NCI-H226 (cell line): ENCODE measurements around the gene PYHIN1.
"Not testable (repeated sequence)": the region's sequence is repeated elsewhere in the genome, so short reads cannot be mapped to it uniquely, and the experiment has no call there.

Source experiments
- DNase-seq: peaks from one replicate; pipeline ENCODE4 v3.0.0-alpha.2; 2015

Gene PYHIN1

DNA sequence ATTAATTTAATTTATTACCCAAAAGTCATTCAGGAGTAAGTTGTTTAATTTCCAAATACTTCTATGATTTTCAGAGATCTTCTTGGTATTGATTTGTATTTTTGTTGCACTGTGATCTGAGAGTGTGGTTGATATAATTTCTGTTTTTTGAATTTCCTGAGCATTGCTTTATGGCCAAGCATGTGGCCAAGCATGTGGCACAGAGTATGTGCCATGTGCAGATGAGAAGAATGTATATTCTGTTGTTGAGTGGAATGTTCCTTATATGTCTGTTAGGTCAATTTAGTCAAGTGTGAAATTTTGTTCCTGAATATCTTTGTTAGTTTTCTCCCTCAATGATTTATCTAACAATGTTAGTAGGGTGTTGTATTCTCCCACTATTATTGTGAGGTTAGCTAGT is 53.0 kb downstream of the PYHIN1 start:
- DNase-seq, result no peak

DNA sequence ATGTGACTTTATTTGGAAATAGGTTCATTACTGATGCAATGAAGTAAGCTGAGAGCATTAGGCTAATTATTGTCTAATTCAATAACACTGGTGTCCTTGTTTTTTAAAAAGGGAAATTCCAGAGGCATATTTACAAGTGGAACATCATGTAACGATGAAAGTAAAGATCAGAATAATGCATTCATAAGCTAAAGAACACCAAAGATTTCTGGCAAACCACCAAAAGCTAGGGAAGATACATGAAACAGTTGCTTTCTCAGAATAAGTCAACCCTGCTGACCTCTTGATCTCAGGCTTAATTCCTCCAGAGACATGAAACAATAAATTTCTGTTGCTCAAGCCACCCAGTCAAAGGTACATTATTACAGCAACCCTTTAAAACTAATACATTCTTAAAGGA is 58.1 kb downstream of the PYHIN1 start:
- no peak for DNase-seq

DNA sequence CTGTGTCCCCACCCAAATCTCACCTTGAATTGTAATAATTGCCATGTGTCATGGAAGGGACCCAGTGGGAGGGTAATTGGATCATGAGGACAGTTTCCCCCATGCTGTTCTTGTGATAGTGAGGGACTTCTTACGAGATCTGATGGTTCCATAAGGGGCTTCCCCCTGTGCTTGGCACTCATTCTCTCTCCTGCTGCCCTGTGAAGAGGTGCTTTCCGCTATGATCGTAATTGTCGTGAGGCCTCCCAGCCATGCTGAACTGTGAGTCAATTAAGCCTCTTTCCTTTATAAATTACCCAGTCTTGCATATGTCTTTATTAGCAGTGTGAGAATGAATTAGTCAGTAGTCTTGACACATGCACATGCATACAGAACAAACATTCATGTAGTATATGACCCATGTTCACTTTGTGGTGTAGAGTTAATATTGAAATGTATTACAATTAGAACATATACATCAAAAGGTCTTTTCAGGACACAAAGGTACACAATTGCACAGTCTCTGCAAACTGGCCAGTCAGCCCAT is 61.5 kb downstream of the PYHIN1 start:
- DNase-seq, result no peak

DNA sequence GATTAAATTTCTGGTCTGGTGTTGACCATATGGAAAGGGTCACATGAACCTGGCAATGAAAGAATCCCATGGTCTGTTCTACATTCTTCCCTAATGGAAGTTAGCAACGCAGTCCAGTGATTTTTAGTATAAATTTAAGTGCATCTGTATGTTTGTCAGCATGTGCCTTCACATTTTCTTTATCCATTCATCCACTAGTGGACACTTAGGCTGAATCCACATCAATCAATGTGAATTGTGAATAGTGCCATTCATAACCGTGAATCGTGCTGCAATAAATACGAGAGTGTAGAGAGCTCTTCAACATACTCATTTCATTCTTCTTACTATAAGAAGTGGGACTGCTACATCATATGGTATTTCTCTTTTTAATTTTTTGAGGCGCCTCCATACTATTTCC is 65.6 kb downstream of the PYHIN1 start:
- DNase-seq, result no peak

DNA sequence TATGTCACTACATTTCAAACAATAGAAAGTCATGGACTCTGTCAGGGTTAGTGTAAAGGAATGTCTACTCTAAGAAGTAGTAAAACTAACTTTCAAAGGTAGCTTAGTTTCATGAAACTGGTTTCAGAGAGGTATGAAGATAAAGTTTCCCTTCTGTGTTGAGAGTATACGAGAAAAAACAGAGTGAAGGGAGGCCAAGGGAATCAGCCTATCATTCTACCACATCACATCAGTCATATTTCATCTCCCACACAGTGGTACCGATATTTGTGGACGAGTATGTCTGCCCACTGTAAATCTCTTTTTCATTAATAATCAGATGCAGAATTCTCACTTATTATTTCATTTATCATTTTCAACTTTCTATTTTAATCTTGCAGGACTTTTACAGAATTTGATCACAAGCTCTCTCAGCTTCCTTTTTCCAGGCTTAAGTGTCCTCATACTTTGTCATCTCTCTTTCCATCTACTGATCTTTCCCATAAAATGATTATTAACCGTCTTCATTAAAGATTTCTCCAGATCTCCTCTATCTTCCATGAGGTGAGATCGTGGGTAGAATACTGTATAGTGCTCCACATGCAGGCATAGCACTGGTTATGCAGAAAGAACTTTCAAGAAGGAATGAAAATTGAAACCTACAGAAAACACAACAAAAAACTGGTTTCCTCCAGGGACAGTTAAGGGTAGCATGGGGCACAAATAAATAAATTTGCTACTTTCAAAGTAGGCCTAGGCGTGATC is 66.9 kb downstream of the PYHIN1 start:
- DNase-seq, result no peak

DNA sequence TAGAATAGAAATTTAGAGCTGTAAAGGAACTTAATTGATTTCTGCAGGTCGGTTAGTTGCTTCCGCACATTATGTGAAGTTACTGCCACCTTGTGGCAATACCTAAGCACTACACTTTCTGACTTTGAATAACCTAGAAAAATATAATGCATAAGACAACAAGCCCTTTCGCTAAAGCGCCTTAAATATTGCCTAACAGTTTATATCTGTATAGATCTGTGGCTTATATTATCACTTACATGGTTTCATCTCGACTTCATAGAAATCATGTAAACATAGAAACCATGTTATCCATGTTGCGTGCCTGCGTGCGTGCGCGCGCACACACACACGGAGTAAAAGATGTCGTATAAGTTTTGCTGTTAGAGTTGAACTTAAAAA is 67.4 kb downstream of the PYHIN1 start:
- DNase-seq, result no peak

DNA sequence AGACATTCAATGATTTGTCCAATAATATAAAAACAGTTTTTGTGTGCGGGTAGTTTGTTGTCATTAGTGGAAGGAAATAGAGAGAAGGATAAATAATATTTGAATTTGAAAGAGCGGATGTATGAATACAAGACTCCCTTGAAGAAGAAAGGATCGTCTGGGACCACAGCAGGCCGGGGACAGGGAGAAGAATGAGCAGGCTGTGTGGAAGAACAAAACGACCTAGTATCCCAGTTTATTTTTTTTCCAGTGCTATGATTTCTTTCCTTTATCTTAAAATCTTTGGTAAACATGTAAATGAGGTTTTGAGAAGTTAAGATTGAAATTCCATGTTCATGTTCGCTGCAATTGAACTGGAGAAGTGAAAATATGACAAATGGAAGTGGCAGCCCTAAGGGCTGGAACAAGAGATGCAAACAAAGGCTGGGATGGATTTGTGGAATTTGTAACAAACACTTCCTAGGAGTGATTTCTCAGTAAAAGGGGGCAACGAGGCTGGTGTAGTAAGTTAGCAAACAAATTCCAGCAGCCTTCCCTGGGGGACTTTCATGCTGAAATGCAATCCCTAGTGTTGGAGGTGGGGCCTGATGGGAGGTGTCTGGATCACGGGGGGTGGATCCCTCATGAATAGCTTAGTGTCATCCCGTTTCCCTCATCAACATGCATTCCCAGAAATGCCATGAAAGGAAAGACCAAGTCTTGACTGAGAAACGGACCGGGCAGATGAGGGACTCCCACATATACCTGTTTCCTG is 68.1 kb downstream of the PYHIN1 start:
- DNase-seq, result peak; percentile 76

DNA sequence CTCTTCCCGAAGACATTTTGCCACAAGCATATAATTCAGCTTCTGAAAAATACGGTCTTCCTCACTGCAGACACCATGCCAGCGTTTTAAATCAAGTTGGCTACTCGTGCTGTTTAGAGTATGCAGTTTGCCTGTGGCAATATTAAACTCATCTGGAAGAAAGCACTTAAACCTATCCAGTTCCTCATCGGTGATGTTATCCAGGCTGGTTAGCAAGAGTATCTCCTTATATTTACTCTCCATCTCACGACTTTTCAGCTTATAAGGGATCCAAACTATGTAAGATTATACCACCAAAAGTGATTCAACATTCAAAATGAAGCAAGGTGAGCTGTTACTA is 68.7 kb downstream of the PYHIN1 start:
- DNase-seq, result no peak

DNA sequence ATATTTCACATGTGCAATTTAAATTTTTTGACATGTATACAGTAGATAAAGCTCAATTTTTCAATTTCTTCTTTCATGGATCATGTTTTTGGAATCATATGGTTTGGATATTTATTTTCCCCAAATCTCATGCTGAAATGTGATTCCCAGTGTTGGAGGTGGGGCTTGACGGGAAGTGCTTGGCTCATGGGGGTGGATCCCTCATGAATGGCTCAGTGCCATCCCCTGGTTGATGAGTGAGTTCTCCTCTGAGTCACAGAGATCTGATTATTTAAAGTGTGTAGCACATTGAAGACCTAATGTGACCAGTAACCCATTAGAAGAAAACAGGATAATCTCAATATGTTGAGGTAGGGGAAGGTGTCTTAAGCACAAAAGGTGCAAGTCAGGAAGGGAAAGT is 69.3 kb downstream of the PYHIN1 start:
- peak; percentile 81 for DNase-seq

DNA sequence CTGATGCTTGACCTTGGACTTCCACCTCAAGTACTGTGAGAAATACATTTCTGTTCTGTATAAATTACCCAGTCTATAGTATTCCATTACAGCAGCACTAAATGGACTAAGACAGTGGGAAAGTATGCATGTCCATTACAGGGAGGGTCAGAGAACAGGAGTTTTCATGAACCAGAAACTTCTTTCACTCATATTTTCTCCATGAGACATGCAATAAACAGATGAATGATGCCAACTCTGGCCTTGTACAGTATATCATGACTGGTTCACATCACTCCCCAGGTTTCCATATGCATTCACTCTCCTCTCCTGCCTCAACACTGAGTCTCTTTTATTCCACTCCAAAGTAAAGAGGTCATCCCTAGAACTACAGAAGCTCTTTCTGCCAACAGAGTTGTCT is 73.8 kb downstream of the PYHIN1 start:
- no peak for DNase-seq

DNA sequence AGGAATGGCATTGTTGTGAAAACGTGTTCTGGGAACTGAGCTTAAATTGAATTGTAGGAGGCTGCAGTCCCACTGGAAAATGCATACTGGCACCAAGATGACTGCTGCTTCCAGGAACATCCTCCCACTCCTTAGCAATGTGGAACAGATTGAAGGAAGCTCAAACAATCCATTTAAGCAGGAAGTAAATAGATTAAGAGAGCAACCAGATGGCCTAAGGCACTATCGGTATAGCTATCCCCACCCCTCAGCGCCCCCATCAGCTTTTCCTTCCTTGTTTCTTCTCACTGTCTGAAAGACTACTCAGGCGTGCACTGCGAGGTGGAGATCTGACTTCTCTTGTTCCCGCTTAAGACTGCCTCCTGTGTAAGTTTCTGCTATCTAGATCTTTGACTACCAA is 74.3 kb downstream of the PYHIN1 start:
- no peak for DNase-seq

DNA sequence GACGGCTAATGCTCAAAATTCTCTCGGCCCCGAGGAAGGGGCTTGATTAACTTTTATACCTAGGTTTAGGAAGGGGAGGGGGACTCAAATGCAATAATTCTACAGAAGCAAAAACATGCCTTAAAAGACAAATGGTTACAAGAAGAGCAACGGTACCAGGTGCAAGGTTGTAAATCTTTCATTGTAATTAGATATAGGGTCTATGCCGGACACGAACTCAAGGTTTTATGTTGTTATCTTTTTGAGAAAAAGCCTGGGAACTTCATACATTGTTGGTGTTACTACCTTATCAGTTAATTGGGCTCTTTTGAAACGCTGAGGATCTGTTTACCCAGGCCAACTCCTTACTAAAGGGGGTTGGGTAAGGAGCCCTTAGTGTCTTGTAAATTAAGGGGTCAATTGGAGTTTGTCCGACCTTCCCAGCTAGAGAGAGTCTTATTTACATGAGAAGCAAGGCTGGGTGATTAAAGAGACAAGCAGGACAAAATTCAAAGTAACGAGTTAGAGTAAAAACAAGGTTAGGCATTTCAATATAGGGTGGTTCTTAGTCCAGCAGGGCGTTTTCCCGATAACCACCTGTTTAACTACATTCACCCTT is 75.0 kb downstream of the PYHIN1 start:
- not testable (repeated sequence) for DNase-seq

DNA sequence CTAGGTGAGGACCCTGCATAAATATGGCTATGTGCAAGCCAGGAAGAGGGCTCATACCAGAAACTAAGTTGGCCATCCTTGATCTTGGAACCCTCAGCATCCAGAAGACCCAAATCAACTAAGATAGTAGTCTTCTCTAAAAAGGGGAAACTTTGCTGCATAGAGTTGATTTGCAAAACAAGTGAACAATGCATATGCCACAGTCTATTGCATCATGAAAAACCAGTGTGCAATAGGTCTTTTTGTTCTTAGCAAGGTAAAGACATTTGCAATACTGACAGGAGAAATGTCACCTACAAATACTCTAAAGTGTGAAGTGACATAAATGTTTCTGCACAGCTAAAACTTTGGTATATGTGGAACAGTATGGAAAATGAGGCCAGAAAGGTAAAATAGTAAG is 76.4 kb downstream of the PYHIN1 start:
- DNase-seq, result no peak

DNA sequence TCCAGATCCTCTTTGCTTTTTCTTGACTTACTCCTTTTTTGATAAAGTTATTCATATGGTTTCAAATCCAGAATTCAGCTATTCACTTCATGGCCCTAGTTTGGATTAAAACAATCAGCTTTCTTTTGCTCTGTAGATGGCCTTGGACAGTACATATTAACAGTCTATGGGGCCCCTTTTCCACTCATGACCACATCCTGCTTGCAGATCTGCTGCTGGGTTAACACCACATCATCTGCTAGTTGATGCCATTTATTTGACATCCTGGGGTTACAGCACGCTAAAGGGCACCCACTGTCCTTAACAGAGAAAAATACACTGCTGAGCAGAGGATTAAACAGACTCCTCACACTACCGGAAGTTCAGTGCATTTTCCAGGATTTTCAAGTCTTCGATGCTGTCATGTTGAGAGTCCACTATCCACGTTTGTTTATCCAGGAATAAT is 77.4 kb downstream of the PYHIN1 start:
- no peak for DNase-seq

DNA sequence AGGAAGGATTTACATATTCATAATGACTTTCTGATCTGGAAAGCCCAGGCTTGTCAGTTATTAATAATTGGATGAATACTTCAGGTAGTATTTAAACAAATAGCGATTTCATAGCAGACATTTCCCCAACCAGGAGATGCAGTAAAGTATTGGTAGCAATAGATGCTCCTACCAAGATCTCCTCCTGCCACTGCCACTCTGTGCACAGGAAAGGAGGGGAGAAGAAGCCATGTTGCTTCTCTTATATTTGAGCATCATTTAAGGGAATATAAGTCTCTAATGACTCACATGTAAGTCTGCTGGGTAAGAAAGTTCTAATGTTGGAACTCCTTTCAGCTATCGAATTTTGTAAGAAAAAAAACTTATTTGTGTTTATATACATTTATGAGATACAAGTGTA is 77.9 kb downstream of the PYHIN1 start:
- no peak for DNase-seq

DNA sequence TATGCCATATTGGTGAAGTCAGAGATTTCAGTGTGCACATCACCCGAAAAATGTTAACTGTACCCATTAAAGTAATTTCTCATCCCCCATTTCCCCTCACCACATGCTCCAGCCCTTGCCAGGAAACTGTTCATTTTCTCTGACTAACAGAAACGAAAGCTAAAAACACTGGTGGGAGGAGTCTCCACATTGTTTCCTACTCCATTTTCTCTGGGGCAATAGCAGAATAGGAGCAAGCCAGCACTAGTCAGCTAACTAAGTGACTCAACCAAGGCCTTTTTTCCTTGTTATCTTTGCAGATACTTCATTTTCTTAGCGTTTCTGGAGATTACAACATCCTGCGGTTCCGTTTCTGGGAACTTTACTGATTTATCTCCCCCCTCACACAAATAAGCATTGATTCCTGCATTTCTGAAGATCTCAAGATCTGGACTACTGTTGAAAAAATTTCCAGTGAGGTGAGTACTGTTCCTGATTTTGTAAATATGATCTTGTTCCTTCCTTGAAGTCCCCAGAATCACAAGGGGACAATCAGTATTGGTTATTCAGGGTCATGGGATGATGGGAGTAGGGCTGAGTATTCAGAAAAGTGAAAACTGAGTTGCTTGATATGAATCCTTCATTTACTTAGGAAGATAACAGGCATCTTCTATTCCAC is 78.5 kb downstream of the PYHIN1 start, which contains the start of gene IFI16:
Gene IFI16 (plus strand): TSS at position 204 of the 658 bp plus-strand sequence. CDS start 4,774 bp downstream, outside the sequence.
- peak; percentile 92 for DNase-seq

DNA sequence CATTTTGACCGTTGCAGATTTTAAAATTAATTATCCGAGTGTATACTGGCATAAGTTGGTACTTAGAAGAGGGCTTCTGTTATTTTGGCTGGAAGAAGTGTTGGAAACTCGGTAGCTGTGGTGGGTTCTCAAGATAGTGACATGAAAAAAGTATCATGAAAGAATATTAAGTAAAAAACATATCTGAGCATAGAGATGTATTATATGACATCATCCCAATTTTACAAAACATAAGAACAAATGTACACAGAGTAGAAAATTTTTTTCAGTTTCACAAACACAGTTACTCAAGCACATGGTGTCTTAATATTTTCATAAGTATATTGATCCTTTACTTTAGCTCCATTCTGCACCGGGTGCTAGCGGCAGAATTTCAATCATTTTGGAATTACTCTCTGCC is 79.0 kb downstream of the PYHIN1 start:
- no peak for DNase-seq

DNA sequence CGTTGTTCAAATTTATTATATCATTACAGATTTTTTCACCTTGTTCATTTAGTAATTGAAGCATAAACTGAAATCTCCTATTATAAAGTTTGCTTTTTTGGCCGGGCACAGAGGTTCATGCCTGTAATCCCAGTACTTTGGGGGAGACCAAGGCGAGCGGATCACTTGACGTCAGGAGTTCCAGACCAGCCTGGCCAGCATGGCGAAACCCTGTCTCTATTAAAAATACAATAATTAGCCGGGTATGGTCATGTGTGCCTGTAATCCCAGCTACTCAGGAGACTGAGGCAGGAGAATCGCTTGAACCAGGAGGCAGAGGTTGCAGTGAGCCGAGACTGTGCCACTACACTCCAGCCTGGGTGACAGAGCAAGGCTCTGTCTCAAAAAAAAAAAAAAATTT is 79.6 kb downstream of the PYHIN1 start:
- not testable (repeated sequence) for DNase-seq

DNA sequence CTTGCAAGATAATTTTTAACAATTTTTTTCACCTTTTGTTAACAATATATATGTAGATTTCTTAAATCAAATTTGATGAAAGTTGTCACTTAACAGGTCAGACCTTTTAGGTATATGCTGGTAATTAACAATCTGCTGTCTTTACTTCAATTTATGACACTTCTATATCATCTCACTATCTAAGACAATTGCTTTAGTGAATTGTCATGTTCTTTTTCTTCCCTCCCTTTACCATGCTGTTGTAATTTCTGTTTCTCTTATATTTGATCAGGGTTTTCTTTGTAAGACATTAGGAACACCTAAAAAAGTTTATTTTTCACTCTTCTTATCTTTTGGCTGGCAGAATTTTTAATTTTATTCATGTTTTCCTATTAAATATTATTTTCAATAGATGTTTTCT is 80.4 kb downstream of the PYHIN1 start:
- DNase-seq, result no peak

DNA sequence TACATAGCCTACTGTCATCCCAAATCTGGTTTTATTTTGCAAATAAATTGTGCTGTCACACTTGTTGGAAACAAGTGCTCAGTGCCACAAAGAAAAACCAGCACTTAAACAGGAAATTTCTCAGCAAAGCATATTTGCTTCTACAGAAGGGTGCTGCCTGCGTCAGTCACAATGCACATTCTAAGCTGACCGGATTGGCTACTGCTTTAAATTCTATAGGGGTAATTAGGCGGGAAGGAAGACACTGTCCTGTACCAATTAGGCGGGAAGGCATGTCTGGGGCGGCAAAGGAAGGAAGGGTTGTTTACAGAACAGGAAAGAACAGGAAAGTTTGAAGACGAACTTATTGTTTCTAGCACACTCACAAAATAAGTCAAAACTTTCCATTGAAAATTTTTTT is 81.1 kb downstream of the PYHIN1 start:
- no peak for DNase-seq

DNA sequence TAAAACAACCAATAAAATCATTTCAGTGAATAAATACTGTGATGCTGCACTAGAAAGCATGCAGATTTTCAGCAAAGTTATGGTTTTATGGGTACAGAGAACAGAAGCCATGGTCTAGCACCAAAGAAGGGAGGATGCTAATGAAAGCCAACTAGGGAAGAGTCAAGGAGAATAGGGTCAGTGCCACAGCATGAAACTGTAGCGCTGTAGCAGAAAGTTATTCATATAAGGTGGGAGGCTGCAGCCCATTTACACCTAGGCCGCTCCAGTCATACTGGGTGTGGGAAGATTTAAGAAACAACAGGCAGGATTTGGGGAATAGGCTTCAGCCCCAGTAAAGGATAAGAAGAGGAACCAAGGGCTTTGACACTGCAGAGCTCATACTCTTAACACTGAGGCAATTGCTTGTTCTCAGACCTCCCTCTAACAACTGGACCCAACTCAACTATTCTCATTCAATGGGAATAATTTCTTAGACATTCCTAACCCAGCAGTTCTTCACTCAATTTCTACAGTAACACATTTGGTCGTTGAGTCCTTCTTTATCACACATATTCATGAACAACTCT is 82.7 kb downstream of the PYHIN1 start:
- DNase-seq, result no peak

DNA sequence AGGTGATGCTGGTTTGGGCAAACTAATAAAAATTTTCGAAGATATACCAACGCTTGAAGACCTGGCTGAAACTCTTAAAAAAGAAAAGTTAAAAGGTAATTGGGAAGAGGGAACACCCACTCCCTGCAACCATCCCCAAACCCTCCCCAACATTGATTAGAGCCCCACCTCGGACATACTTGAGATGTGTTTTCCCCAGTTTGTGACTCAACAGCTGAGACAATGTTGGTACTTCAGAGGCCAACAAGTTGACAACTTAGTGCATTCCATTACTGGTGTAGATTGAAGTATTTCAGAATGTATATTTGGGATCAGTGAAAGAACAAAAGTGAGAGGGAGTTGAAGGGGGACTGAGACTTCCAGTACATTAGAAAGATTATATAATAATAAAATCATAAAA is 83.5 kb downstream of the PYHIN1 start:
- DNase-seq, result no peak

DNA sequence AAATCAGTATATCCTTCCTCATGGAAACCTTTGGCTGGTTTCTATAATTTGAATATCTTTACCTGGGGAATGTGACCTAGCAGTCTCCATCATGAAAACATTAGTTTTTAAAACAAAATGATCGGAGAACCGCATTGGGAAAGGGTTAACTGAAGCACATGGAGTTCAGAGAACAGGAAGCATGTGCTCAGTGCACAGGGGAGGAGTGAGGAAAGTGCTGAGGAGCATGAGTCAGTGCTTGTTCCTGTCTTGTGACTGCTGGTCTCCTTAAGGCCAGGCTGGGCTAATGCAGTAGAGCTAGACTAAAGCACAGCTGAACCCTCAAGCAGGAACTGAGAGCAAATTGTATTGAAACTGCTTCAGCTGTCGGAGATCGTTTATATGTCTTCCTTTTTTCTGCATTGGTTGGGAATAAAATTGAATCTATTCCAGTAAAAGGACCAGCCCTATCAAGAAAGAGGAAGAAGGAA is 84.1 kb downstream of the PYHIN1 start:
- DNase-seq, result peak; percentile 84
